Measurements from ENCODE around the gene TRMT44. TPM values are rescaled to one million over a fixed set of nuclear protein-coding genes. Genes with fewer than 3 reads are reported as not detected.

The TRMT44 gene
- total and polyA plus RNA-seq, 2 of the 13 experiments (the other 11 are each of a cell fraction or from before 2014, with no cell fraction given), result 5.8 to 8.6 TPM

- WGBS (ENCODE audit: low lambda C conversion rate), result 13% methylated on average over 5 of the region's 5 CpGs
- Histone ChIP-seq H3K4me2 (ENCODE audit: low read depth, low read length) (no peak overlapping the region), H3K9ac (ENCODE audit: insufficient read depth, low read depth, low read length) (no peak overlapping the region), H2AFZ (ENCODE audit: low read length) (no peak overlapping the region), H3K4me3 (replicated peaks in 1 of 3; ENCODE audit: insufficient read depth in 1 of 3, low read depth in 2 of 3, low read length in 3 of 3) (no peak overlapping the region), H3K36me3 (replicated peaks in 1 of 2; ENCODE audit: control insufficient read depth in 1 of 2, insufficient read depth in 2 of 2, low read length in 2 of 2) (no peaks in the 10 kb centered on the region), H3K27ac (ENCODE audit: extremely low read length, insufficient read depth, low read length) (no peak overlapping the region), H4K20me1 (ENCODE audit: insufficient read depth, low read length) (no peaks in the 10 kb centered on the region), H3K79me2 (ENCODE audit: insufficient read depth, low read length) (no peaks in the 10 kb centered on the region), H3K4me1 (ENCODE audit: insufficient read depth, low read length) (peaks cover 9% of the 10 kb centered on the region), H3K9me3 (ENCODE audit: low read length) (no peaks in the 10 kb centered on the region), H3K27me3 (ENCODE audit: control insufficient read depth in 1 of 2, insufficient read depth in 2 of 2, low read length in 2 of 2) (peaks cover 8 to 35% of the 10 kb centered on the region in 2 experiments; a peak in 4 of 5 replicates)
- intact Hi-C loops (cut with micrococcal nuclease; ENCODE audit: unreplicated experiment), result no loop called here
- no TSS peak for BruUV-seq (replicated peaks)
- ChIA-PET CTCF (ENCODE audit: low intra/inter-chr PET ratio, low total read pairs) (no interaction called here), POLR2A (no interaction called here)
- TF ChIP-seq NFIC (IDR thresholded peaks at IDR 0.05; ENCODE audit: low read length) (no peak), STAG1 (CRISPR knock-in tag; IDR thresholded peaks at IDR 0.05) (no peak), PATZ1 (CRISPR knock-in tag; IDR thresholded peaks at IDR 0.05) (no peak), ZNF572 (CRISPR knock-in tag; IDR thresholded peaks at IDR 0.05) (no peak), ZNF567 (CRISPR knock-in tag; IDR thresholded peaks at IDR 0.05; ENCODE audit: borderline replicate concordance) (no peak), TEAD3 (CRISPR knock-in tag; optimal IDR thresholded peaks at IDR 0.05; ENCODE audit: borderline replicate concordance) (no peak), WIZ (CRISPR knock-in tag; IDR thresholded peaks at IDR 0.05) (no peak), ZNF180 (CRISPR knock-in tag; IDR thresholded peaks at IDR 0.05; ENCODE audit: borderline replicate concordance, low read depth) (no peak), ZNF274 (CRISPR knock-in tag; IDR thresholded peaks at IDR 0.05) (no peak)
- FAIRE-seq (no peak), DNase-seq (ENCODE audit: low spot score) (no peak), ATAC-seq (no peak)
- in situ Hi-C loops (cut with HindIII; ENCODE audit: extremely low pct_ligation_motif_present, low pct_unique_long_range_greater_than_20kb), result no loop called here
These were observed 61.2 kb downstream of the TRMT44 start for GRCh38 chr4:8501781-8502180.
